ENCODE data around the gene ADGRB2.

ADGRB2 gene

GRCh38 chr1:31736675-31737074 is 27.5 kb downstream of the ADGRB2 start:
- TF ChIP-seq CTCF (IDR thresholded peaks at IDR 0.05; ENCODE audit: low read depth, low read length), result no peak
- no peak overlapping the region for H3K4me3 ChIP-seq (ENCODE audit: low read depth, low read length)

- no peak for TF ChIP-seq CTCF (IDR thresholded peaks at IDR 0.05; ENCODE audit: low read depth, low read length)
- no peak overlapping the region for H3K4me3 ChIP-seq (ENCODE audit: low read depth, low read length)
These were observed 28.6 kb downstream of the ADGRB2 start for GRCh38 chr1:31735571-31735970.

- no peak for TF ChIP-seq CTCF (IDR thresholded peaks at IDR 0.05; ENCODE audit: low read depth, low read length)
- no peak overlapping the region for H3K4me3 ChIP-seq (ENCODE audit: low read depth, low read length)
These were observed 29.5 kb downstream of the ADGRB2 start for GRCh38 chr1:31734582-31735107.

- TF ChIP-seq CTCF (IDR thresholded peaks at IDR 0.05; ENCODE audit: low read depth, low read length), result no peak
- no peak overlapping the region for H3K4me3 ChIP-seq (ENCODE audit: low read depth, low read length)
These were observed 30.5 kb downstream of the ADGRB2 start for GRCh38 chr1:31733389-31734219.

- H3K4me3 ChIP-seq (ENCODE audit: low read depth, low read length), result no peak overlapping the region
- TF ChIP-seq CTCF (IDR thresholded peaks at IDR 0.05; ENCODE audit: low read depth, low read length), result no peak
These were observed 31.3 kb downstream of the ADGRB2 start for GRCh38 chr1:31732751-31733289.

GRCh38 chr1:31732343-31732742 is 31.8 kb downstream of the ADGRB2 start:
- TF ChIP-seq CTCF (IDR thresholded peaks at IDR 0.05; ENCODE audit: low read depth, low read length), result no peak
- no peak overlapping the region for H3K4me3 ChIP-seq (ENCODE audit: low read depth, low read length)

GRCh38 chr1:31731049-31731565 is 33.0 kb downstream of the ADGRB2 start:
- H3K4me3 ChIP-seq (ENCODE audit: low read depth, low read length), result no peak overlapping the region
- no peak for TF ChIP-seq CTCF (IDR thresholded peaks at IDR 0.05; ENCODE audit: low read depth, low read length)

Measured in WI38 (cell line).